ENCODE data around the gene PCSK9. TPM values are rescaled to one million over a fixed set of nuclear protein-coding genes. Genes with fewer than 3 reads are reported as not detected.

PCSK9 gene
- total RNA-seq, 1 donor from 2014 or later: 1.4 TPM

- Mint-ChIP-seq H3K4me3 (ENCODE audit: unreplicated experiment) (no peak overlapping the region), H3K36me3 (ENCODE audit: low read depth, unreplicated experiment) (peaks cover 2% of the 10 kb centered on the region), H3K9me3 (ENCODE audit: unreplicated experiment) (no peaks in the 10 kb centered on the region), H3K27me3 (ENCODE audit: low read depth, unreplicated experiment) (peaks cover 34% of the 10 kb centered on the region), H3K27ac (ENCODE audit: unreplicated experiment) (no peak overlapping the region), H3K4me1 (ENCODE audit: low read depth, unreplicated experiment) (peaks cover 4% of the 10 kb centered on the region)
- H3K4me3 ChIP-seq (ENCODE audit: insufficient read depth, low read depth, low read length): no peak overlapping the region
- H3K4me1 ChIP-seq (ENCODE audit: insufficient read depth, low read length): no peaks in the 10 kb centered on the region
- H3K36me3 ChIP-seq (ENCODE audit: insufficient read depth, low read length): no peaks in the 10 kb centered on the region
- H3K27ac ChIP-seq (ENCODE audit: low read depth, low read length): no peak overlapping the region
- no peaks in the 10 kb centered on the region for H3K9me3 ChIP-seq (ENCODE audit: insufficient read depth, low read depth, low read length)
- H3K9ac ChIP-seq (ENCODE audit: low read length): no peak overlapping the region
- H3K27me3 ChIP-seq (ENCODE audit: insufficient read depth, low read length): peaks cover 4% of the 10 kb centered on the region
- no peaks in the 10 kb centered on the region for H4K20me1 ChIP-seq (ENCODE audit: insufficient read depth, low read length)
- H2AFZ ChIP-seq (ENCODE audit: low read depth, low read length): no peak overlapping the region
- no peaks in the 10 kb centered on the region for H3K79me2 ChIP-seq (ENCODE audit: insufficient read depth, low read length)
- H3K4me2 ChIP-seq (ENCODE audit: low read length): no peak overlapping the region
- DNase-seq (ENCODE audit: low read depth) (no peak), FAIRE-seq (no peak)
- TF ChIP-seq EZH2 (IDR thresholded peaks at IDR 0.05; ENCODE audit: insufficient read depth, low read length) (no peak), CTCF (IDR thresholded peaks at IDR 0.05; ENCODE audit: insufficient read depth, low read depth, low read length) (no peak)
These were observed 16.7 kb downstream of the PCSK9 start for GRCh38 chr1:55055951-55056631.

GRCh38 chr1:55056632-55056992 is 17.3 kb downstream of the PCSK9 start:
- peaks cover 2% of the 10 kb centered on the region for H3K4me1 Mint-ChIP-seq (ENCODE audit: low read depth, unreplicated experiment)
- no peaks in the 10 kb centered on the region for H4K20me1 ChIP-seq (ENCODE audit: insufficient read depth, low read length)
- H3K4me2 ChIP-seq (ENCODE audit: low read length): no peak overlapping the region
- no peak overlapping the region for H2AFZ ChIP-seq (ENCODE audit: low read depth, low read length)
- H3K4me3 ChIP-seq (ENCODE audit: insufficient read depth, low read depth, low read length): no peak overlapping the region
- H3K9ac ChIP-seq (ENCODE audit: low read length): no peak overlapping the region
- no peak for FAIRE-seq
- H3K36me3 ChIP-seq (ENCODE audit: insufficient read depth, low read length): no peaks in the 10 kb centered on the region
- H3K4me3 Mint-ChIP-seq (ENCODE audit: unreplicated experiment): no peak overlapping the region
- H3K79me2 ChIP-seq (ENCODE audit: insufficient read depth, low read length): no peaks in the 10 kb centered on the region
- H3K27me3 Mint-ChIP-seq (ENCODE audit: low read depth, unreplicated experiment): peaks cover 34% of the 10 kb centered on the region
- peaks cover 4% of the 10 kb centered on the region for H3K27me3 ChIP-seq (ENCODE audit: insufficient read depth, low read length)
- peaks cover 2% of the 10 kb centered on the region for H3K36me3 Mint-ChIP-seq (ENCODE audit: low read depth, unreplicated experiment)
- H3K27ac ChIP-seq (ENCODE audit: low read depth, low read length): no peak overlapping the region
- no peaks in the 10 kb centered on the region for H3K9me3 Mint-ChIP-seq (ENCODE audit: unreplicated experiment)
- no peak overlapping the region for H3K27ac Mint-ChIP-seq (ENCODE audit: unreplicated experiment)
- H3K4me1 ChIP-seq (ENCODE audit: insufficient read depth, low read length): no peaks in the 10 kb centered on the region
- no peak for TF ChIP-seq EZH2 (IDR thresholded peaks at IDR 0.05; ENCODE audit: insufficient read depth, low read length)
- TF ChIP-seq CTCF (IDR thresholded peaks at IDR 0.05; ENCODE audit: insufficient read depth, low read depth, low read length): no peak
- no peak for DNase-seq (ENCODE audit: low read depth)
- no peaks in the 10 kb centered on the region for H3K9me3 ChIP-seq (ENCODE audit: insufficient read depth, low read depth, low read length)

GRCh38 chr1:55057270-55057955 is 18.1 kb downstream of the PCSK9 start:
- Histone ChIP-seq H4K20me1 (ENCODE audit: insufficient read depth, low read length) (no peaks in the 10 kb centered on the region), H3K9ac (ENCODE audit: low read length) (no peak overlapping the region), H3K79me2 (ENCODE audit: insufficient read depth, low read length) (no peaks in the 10 kb centered on the region), H2AFZ (ENCODE audit: low read depth, low read length) (no peak overlapping the region), H3K27me3 (ENCODE audit: insufficient read depth, low read length) (peaks cover 4% of the 10 kb centered on the region), H3K27ac (ENCODE audit: low read depth, low read length) (no peak overlapping the region), H3K4me3 (ENCODE audit: insufficient read depth, low read depth, low read length) (no peak overlapping the region), H3K4me1 (ENCODE audit: insufficient read depth, low read length) (no peaks in the 10 kb centered on the region), H3K4me2 (ENCODE audit: low read length) (no peak overlapping the region), H3K36me3 (ENCODE audit: insufficient read depth, low read length) (no peaks in the 10 kb centered on the region), H3K9me3 (ENCODE audit: insufficient read depth, low read depth, low read length) (no peaks in the 10 kb centered on the region)
- FAIRE-seq (no peak), DNase-seq (ENCODE audit: low read depth) (no peak)
- no peaks in the 10 kb centered on the region for H3K4me1 Mint-ChIP-seq (ENCODE audit: low read depth, unreplicated experiment)
- H3K27me3 Mint-ChIP-seq (ENCODE audit: low read depth, unreplicated experiment): peaks cover 37% of the 10 kb centered on the region
- H3K36me3 Mint-ChIP-seq (ENCODE audit: low read depth, unreplicated experiment): peaks cover 2% of the 10 kb centered on the region
- H3K9me3 Mint-ChIP-seq (ENCODE audit: unreplicated experiment): no peaks in the 10 kb centered on the region
- peak overlapping the region; percentile 53 for H3K27ac Mint-ChIP-seq (ENCODE audit: unreplicated experiment)
- no peak for TF ChIP-seq CTCF (IDR thresholded peaks at IDR 0.05; ENCODE audit: insufficient read depth, low read depth, low read length)
- TF ChIP-seq EZH2 (IDR thresholded peaks at IDR 0.05; ENCODE audit: insufficient read depth, low read length): no peak
- H3K4me3 Mint-ChIP-seq (ENCODE audit: unreplicated experiment): no peak overlapping the region
